Measurements from ENCODE around the gene CBR1.
"Not testable (repeated sequence)": the region's sequence is repeated elsewhere in the genome, so short reads cannot be mapped to it uniquely, and the experiment has no call there.

Gene CBR1

GRCh38 chr21:36076878-36077655 lies 7.2 kb downstream of the CBR1 start:
- no peak for DNase-seq (ENCODE audit: low read depth, low spot score)
- no peak overlapping the region for H3K4me3 ChIP-seq (ENCODE audit: low read length)

GRCh38 chr21:36077758-36078157 lies 7.9 kb downstream of the CBR1 start:
- no peak overlapping the region for H3K4me3 ChIP-seq (ENCODE audit: low read length)
- DNase-seq (ENCODE audit: low read depth, low spot score), result no peak

GRCh38 chr21:36079010-36079649 lies 9.3 kb downstream of the CBR1 start:
- no peak overlapping the region for H3K4me3 ChIP-seq (ENCODE audit: low read length)
- no peak for DNase-seq (ENCODE audit: low read depth, low spot score)

GRCh38 chr21:36079671-36080070 lies 9.8 kb downstream of the CBR1 start:
- H3K4me3 ChIP-seq (ENCODE audit: low read length), result no peak overlapping the region
- DNase-seq (ENCODE audit: low read depth, low spot score), result no peak

GRCh38 chr21:36080386-36080785 lies 10.6 kb downstream of the CBR1 start:
- DNase-seq (ENCODE audit: low read depth, low spot score), result no peak

GRCh38 chr21:36082237-36082664 lies 12.4 kb downstream of the CBR1 start:
- no peak overlapping the region for H3K4me3 ChIP-seq (ENCODE audit: low read length)
- DNase-seq (ENCODE audit: low read depth, low spot score), result no peak

More at GRCh38 chr21:36080386-36080785, 10.6 kb downstream of the CBR1 start:
- no peak overlapping the region for H3K4me3 ChIP-seq (ENCODE audit: low read length)

GRCh38 chr21:36087362-36088138 lies 17.7 kb downstream of the CBR1 start:
- peak; percentile 24 for DNase-seq (ENCODE audit: low read depth, low spot score)
- no peak overlapping the region for H3K4me3 ChIP-seq (ENCODE audit: low read length)

- no peak for DNase-seq (ENCODE audit: low read depth, low spot score)
- no peak overlapping the region for H3K4me3 ChIP-seq (ENCODE audit: low read length)
Measured at GRCh38 chr21:36089946-36090345, 20.1 kb downstream of the CBR1 start.

GRCh38 chr21:36092681-36093080 lies 22.9 kb downstream of the CBR1 start:
- DNase-seq (ENCODE audit: low read depth, low spot score), result no peak
- H3K4me3 ChIP-seq (ENCODE audit: low read length), result no peak overlapping the region

GRCh38 chr21:36093512-36093911 lies 23.7 kb downstream of the CBR1 start:
- H3K4me3 ChIP-seq (ENCODE audit: low read length), result no peak overlapping the region
- no peak for DNase-seq (ENCODE audit: low read depth, low spot score)

GRCh38 chr21:36096398-36097290 lies 26.8 kb downstream of the CBR1 start:
- H3K4me3 ChIP-seq (ENCODE audit: low read length), result no peak overlapping the region
- DNase-seq (ENCODE audit: low read depth, low spot score), result no peak

GRCh38 chr21:36097427-36098181 lies 27.8 kb downstream of the CBR1 start:
- no peak for DNase-seq (ENCODE audit: low read depth, low spot score)
- no peak overlapping the region for H3K4me3 ChIP-seq (ENCODE audit: low read length)

- no peak overlapping the region for H3K4me3 ChIP-seq (ENCODE audit: low read length)
- no peak for DNase-seq (ENCODE audit: low read depth, low spot score)
Measured at GRCh38 chr21:36098182-36098532, 28.3 kb downstream of the CBR1 start.

- no peak for DNase-seq (ENCODE audit: low read depth, low spot score)
Measured at GRCh38 chr21:36099000-36099399, 29.2 kb downstream of the CBR1 start.

GRCh38 chr21:36099695-36100211 lies 29.9 kb downstream of the CBR1 start:
- DNase-seq (ENCODE audit: low read depth, low spot score), result not testable (repeated sequence)

More at GRCh38 chr21:36099000-36099399, 29.2 kb downstream of the CBR1 start:
- no peak overlapping the region for H3K4me3 ChIP-seq (ENCODE audit: low read length)

GRCh38 chr21:36100971-36101641 lies 31.3 kb downstream of the CBR1 start:
- DNase-seq (ENCODE audit: low read depth, low spot score), result no peak
- H3K4me3 ChIP-seq (ENCODE audit: low read length), result no peak overlapping the region

More at GRCh38 chr21:36099695-36100211, 29.9 kb downstream of the CBR1 start:
- not testable (repeated sequence) for H3K4me3 ChIP-seq (ENCODE audit: low read length)

- H3K4me3 ChIP-seq (ENCODE audit: low read length), result no peak overlapping the region
- DNase-seq (ENCODE audit: low read depth, low spot score), result no peak
Measured at GRCh38 chr21:36103434-36103833, 33.6 kb downstream of the CBR1 start.

Measured in Jurkat, Clone E6-1 (cell line).